Measurements from ENCODE around the gene CDKAL1. TPM values are rescaled to one million over a fixed set of nuclear protein-coding genes. Genes with fewer than 3 reads are reported as not detected.

Gene CDKAL1
- total and polyA plus RNA-seq, 2 of the 8 experiments (the other 6 are each of a cell fraction or from before 2014, with no cell fraction given): 8.4 to 24.6 TPM

DNA sequence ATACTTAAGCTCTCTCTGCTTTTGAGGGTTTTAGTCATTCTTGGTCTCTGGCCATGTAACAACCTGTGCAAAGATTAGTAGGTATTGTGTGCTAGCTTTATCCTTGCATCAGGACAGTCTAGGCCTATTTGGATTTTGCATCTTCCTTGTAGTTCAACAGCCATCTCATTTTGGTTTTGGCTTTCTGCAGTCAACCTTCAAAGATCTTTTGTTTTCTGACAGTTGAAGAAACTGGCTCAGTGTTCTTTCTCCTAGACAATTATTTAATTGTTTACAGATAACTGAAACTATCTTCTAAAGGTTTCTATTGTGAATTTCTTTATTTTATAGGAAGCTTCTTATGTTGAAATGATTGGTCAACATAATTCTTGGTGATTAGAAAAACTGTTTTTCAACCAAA lies 307.5 kb downstream of the CDKAL1 start:
- TF ChIP-seq BACH1 (IDR thresholded peaks at IDR 0.05; ENCODE audit: low read length) (no peak), SP4 (IDR thresholded peaks at IDR 0.05; ENCODE audit: low read length) (no peak), EP300 (IDR thresholded peaks at IDR 0.05; ENCODE audit: borderline replicate concordance in 1 of 2, low read depth in 2 of 2, low read length in 2 of 2) (no peak), POU5F1 (IDR thresholded peaks at IDR 0.05; ENCODE audit: low read depth, low read length) (no peak), SAP30 (IDR thresholded peaks at IDR 0.05; ENCODE audit: insufficient read depth, insufficient replicate concordance, low read length) (no peak), BRCA1 (IDR thresholded peaks at IDR 0.05; ENCODE audit: low read depth, low read length) (no peak), EZH2 (IDR thresholded peaks at IDR 0.05; ENCODE audit: low read depth, low read length, severe bottlenecking) (no peak)
- TF ChIP-seq, protein P1, sequence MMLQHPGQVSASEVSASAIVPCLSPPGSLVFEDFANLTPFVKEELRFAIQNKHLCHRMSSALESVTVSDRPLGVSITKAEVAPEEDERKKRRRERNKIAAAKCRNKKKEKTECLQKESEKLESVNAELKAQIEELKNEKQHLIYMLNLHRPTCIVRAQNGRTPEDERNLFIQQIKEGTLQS (IDR thresholded peaks at IDR 0.05; ENCODE audit: insufficient read depth, low read depth, low read length): no peak
- Histone ChIP-seq H3K4me3 (ENCODE audit: extremely low read depth in 1 of 4, insufficient read depth in 2 of 4, low read depth in 3 of 4, low read length in 4 of 4) (no peak overlapping the region), H3K18ac (ENCODE audit: extremely low read depth, low read length) (no peak overlapping the region), H3K4ac (replicated peaks; ENCODE audit: insufficient read length, low read depth, low read length) (no peak overlapping the region), H3K4me2 (ENCODE audit: insufficient read depth in 1 of 2, low read depth in 2 of 2, low read length in 2 of 2) (no peak overlapping the region), H2AK5ac (ENCODE audit: low read depth, low read length) (no peak overlapping the region), H2AFZ (ENCODE audit: low read length) (no peak overlapping the region), H3K9me3 (ENCODE audit: insufficient read depth in 2 of 2, low read depth in 1 of 2, low read length in 1 of 2) (no peaks in the 10 kb centered on the region), H3K79me1 (ENCODE audit: low read depth, low read length) (no peaks in the 10 kb centered on the region), H2BK5ac (ENCODE audit: low read depth, low read length) (no peak overlapping the region), H2BK120ac (replicated peaks; ENCODE audit: low read depth, low read length) (no peak overlapping the region), H3K23ac (ENCODE audit: insufficient read length) (no peak overlapping the region), H2BK12ac (ENCODE audit: low read depth, low read length) (no peak overlapping the region), H3K56ac (replicated peaks; ENCODE audit: insufficient read length, low read depth, low read length) (no peak overlapping the region), H3K23me2 (ENCODE audit: low read depth, low read length) (no peaks in the 10 kb centered on the region), H2BK20ac (ENCODE audit: low read length) (no peak overlapping the region), H4K5ac (ENCODE audit: insufficient read length, low read depth, low read length) (no peak overlapping the region), H3K27me3 (replicated peaks in 1 of 4; ENCODE audit: control insufficient read depth in 3 of 4, extremely low read depth in 1 of 4, insufficient read depth in 3 of 4, low read length in 3 of 4) (no peaks in the 10 kb centered on the region), H3K9ac (replicated peaks in 1 of 4; ENCODE audit: extremely low read depth in 1 of 4, low read depth in 3 of 4, low read length in 3 of 4) (no peak overlapping the region), H3K27ac (ENCODE audit: low read depth, low read length) (no peak overlapping the region), H2BK15ac (ENCODE audit: low read length) (no peak overlapping the region), H3K36me3 (ENCODE audit: control insufficient read depth in 2 of 4, insufficient read depth in 4 of 4, low read length in 3 of 4) (no peaks in the 10 kb centered on the region; a peak in 1 of 8 replicates), H4K8ac (ENCODE audit: extremely low read depth, insufficient read depth, low read length) (no peak overlapping the region), H4K91ac (replicated peaks; ENCODE audit: insufficient read length, low read length) (no peak overlapping the region), H3K79me2 (ENCODE audit: control insufficient read depth in 1 of 2, insufficient read depth in 2 of 2, low read length in 2 of 2) (no peaks in the 10 kb centered on the region), H3K14ac (ENCODE audit: insufficient read length) (no peak overlapping the region), H3K4me1 (replicated peaks in 1 of 4; ENCODE audit: control insufficient read depth in 3 of 4, insufficient read depth in 4 of 4, low read length in 3 of 4) (no peaks in the 10 kb centered on the region), H4K20me1 (replicated peaks in 1 of 2; ENCODE audit: control insufficient read depth in 1 of 2, insufficient read depth in 2 of 2, low read length in 2 of 2) (no peaks in the 10 kb centered on the region)
- FAIRE-seq (no peak), DNase-seq (ENCODE audit: low read depth in 1 of 2, low spot score in 2 of 2) (no peak)
- ChIA-PET CTCF (ENCODE audit: partially characterized antibody) (interaction anchor here (0.5 to 0.7 kb wide), 2 partner anchors 11 to 1033 kb away, joined by 3 read pairs; no protein-coding TSS in a partner anchor), POLR2A (ENCODE audit: partially characterized antibody) (no interaction called here)

Measured in H1 (cell line).